ENCODE measurements around the gene MAD2L1.

- TF ChIP-seq CTCF (conservative IDR thresholded peaks at IDR 0.05; ENCODE audit: low read length) (no peak), EZH2phosphoT487 (IDR thresholded peaks at IDR 0.05; ENCODE audit: borderline replicate concordance) (no peak)
Measured at GRCh38 chr4:120017939-120018692, 48.5 kb downstream of the MAD2L1 start.

All from Loucy (cell line).